ENCODE measurements around the gene SLC51A. TPM values are rescaled to one million over a fixed set of nuclear protein-coding genes. Genes with fewer than 3 reads are reported as not detected.
"Not testable (repeated sequence)": the region's sequence is repeated elsewhere in the genome, so short reads cannot be mapped to it uniquely, and the experiment has no call there.

The SLC51A gene
- total RNA-seq, 1 donor from 2014 or later = not detected

- no peak for DNase-seq (ENCODE audit: low read depth)
Measured at GRCh38 chr3:196193133-196193735, 23.1 kb upstream of the SLC51A start.

GRCh38 chr3:196193736-196194541, 22.4 kb upstream of the SLC51A start:
- DNase-seq (ENCODE audit: low read depth) = no peak

GRCh38 chr3:196194542-196194915, 21.8 kb upstream of the SLC51A start:
- no peak for DNase-seq (ENCODE audit: low read depth)

GRCh38 chr3:196195664-196196265, 20.6 kb upstream of the SLC51A start:
- DNase-seq (ENCODE audit: low read depth) = no peak

- DNase-seq (ENCODE audit: low read depth) = no peak
Measured at GRCh38 chr3:196197524-196197923, 18.8 kb upstream of the SLC51A start.

- DNase-seq (ENCODE audit: low read depth) = no peak
Measured at GRCh38 chr3:196198081-196198675, 18.2 kb upstream of the SLC51A start.

- no peak for DNase-seq (ENCODE audit: low read depth)
Measured at GRCh38 chr3:196198771-196199753, 17.3 kb upstream of the SLC51A start.

- no peak for DNase-seq (ENCODE audit: low read depth)
Measured at GRCh38 chr3:196202516-196202970, 13.8 kb upstream of the SLC51A start.

GRCh38 chr3:196203846-196204245, 12.5 kb upstream of the SLC51A start:
- DNase-seq (ENCODE audit: low read depth) = no peak

- not testable (repeated sequence) for DNase-seq (ENCODE audit: low read depth)
Measured at GRCh38 chr3:196205442-196206205, 10.7 kb upstream of the SLC51A start.

- no peak for DNase-seq (ENCODE audit: low read depth)
Measured at GRCh38 chr3:196207159-196207832, 9.0 kb upstream of the SLC51A start.

- no peak for DNase-seq (ENCODE audit: low read depth)
Measured at GRCh38 chr3:196207833-196208607, 8.3 kb upstream of the SLC51A start.

- no peak for DNase-seq (ENCODE audit: low read depth)
Measured at GRCh38 chr3:196208942-196209695, 7.2 kb upstream of the SLC51A start.

- not testable (repeated sequence) for DNase-seq (ENCODE audit: low read depth)
Measured at GRCh38 chr3:196209944-196210672, 6.2 kb upstream of the SLC51A start.

- no peak for DNase-seq (ENCODE audit: low read depth)
Measured at GRCh38 chr3:196210673-196211556, 5.4 kb upstream of the SLC51A start, which contains the start of gene ZDHHC19. ZDHHC19 (minus strand) TSS chr3:196211400; CDS start chr3:196211315, 85 bp downstream.

GRCh38 chr3:196214783-196215441, 1.4 kb upstream of the SLC51A start:
- DNase-seq (ENCODE audit: low read depth) = peak; percentile 47

All from renal cortical epithelial cell (primary cell).